Measurements from ENCODE around the gene HPCA.

- TF ChIP-seq EZH2 (IDR thresholded peaks at IDR 0.05; ENCODE audit: low read length), result peak; percentile 40
- peak in 2 of 3 experiments; percentile 41 to 66 for TF ChIP-seq CTCF (optimal IDR thresholded peaks at IDR 0.05 in 1 of 3, IDR thresholded peaks at IDR 0.05 in 1 of 3, conservative IDR thresholded peaks at IDR 0.05 in 1 of 3; ENCODE audit: extremely low read depth in 1 of 3, insufficient read depth in 2 of 3, low read length in 3 of 3)
These were observed 6.3 kb downstream of the HPCA start for GRCh38 chr1:32892368-32893197.
